Activated T-helper 1 cell treated with anti-CD3 and anti-CD28 coated beads, Interleukin-12 subunit alpha, Interleukin-12 subunit beta, Interleukin-2, Interleukin-4 antibody, amounts not matched to agents 30 ng/mL and 10 ng/mL and 1 ng/mL, durations not matched to agents 14 hours and 24 hours and 36 hours (primary cell): ENCODE measurements around the gene SLX4IP. TPM values are rescaled to one million over a fixed set of nuclear protein-coding genes. Genes with fewer than 3 reads are reported as not detected.

Experiments used
- DNase-seq: peaks from one replicate; pipeline ENCODE4 v3.0.0; 2021; ENCODE audit warnings: low spot score
- H3K27ac Mint-ChIP-seq: one replicate; pipeline ENCODE4 v1.8.0; 2021; ENCODE audit warnings: mild to moderate bottlenecking, mixed read lengths
- H3K27me3 Mint-ChIP-seq: one replicate; pipeline ENCODE4 v1.8.0; 2022; ENCODE audit warnings: mild to moderate bottlenecking, moderate library complexity, mixed read lengths; ENCODE audit not compliant: insufficient read depth
- H3K36me3 Mint-ChIP-seq: one replicate; pipeline ENCODE4 v1.8.0; 2021; ENCODE audit warnings: low read depth, mixed read lengths
- H3K4me1 Mint-ChIP-seq: one replicate; pipeline ENCODE4 v1.8.0; 2021; ENCODE audit warnings: low read depth, mixed read lengths
- H3K4me3 Mint-ChIP-seq: one replicate; pipeline ENCODE4 v1.8.0; 2021; ENCODE audit warnings: mild to moderate bottlenecking, moderate library complexity, mixed read lengths
- H3K9me3 Mint-ChIP-seq: one replicate; pipeline ENCODE4 v1.8.0; 2021; ENCODE audit warnings: mixed read lengths
- intact Hi-C: fragments of 100-400 bp; cut with micrococcal nuclease; formaldehyde crosslinking; loops from one replicate; pipeline ENCODE4 v1.15.1; 2024
- total RNA-seq: library from RNA; stranded (reverse); gene quantifications from 2 replicates; pipeline ENCODE4 v1.2.3, GENCODE V29; 2022

The SLX4IP gene
- total RNA-seq, 1 donor from 2014 or later: 5.0 TPM

GRCh38 chr20:10508468-10509251 is 73.6 kb downstream of the SLX4IP start:
- Mint-ChIP-seq H3K4me1 (peaks cover 35% of the 10 kb centered on the region), H3K27me3 (no peaks in the 10 kb centered on the region), H3K36me3 (no peaks in the 10 kb centered on the region), H3K4me3 (no peak overlapping the region), H3K9me3 (no peaks in the 10 kb centered on the region), H3K27ac (no peak overlapping the region)
- intact Hi-C loops: no loop called here
- DNase-seq: no peak

- intact Hi-C loops: no loop called here
- Mint-ChIP-seq H3K9me3 (no peaks in the 10 kb centered on the region), H3K4me1 (peaks cover 35% of the 10 kb centered on the region), H3K4me3 (no peak overlapping the region), H3K27me3 (no peaks in the 10 kb centered on the region), H3K27ac (no peak overlapping the region), H3K36me3 (no peaks in the 10 kb centered on the region)
- DNase-seq: no peak
Measured at GRCh38 chr20:10509376-10509775, 74.3 kb downstream of the SLX4IP start.

GRCh38 chr20:10510216-10510615 is 75.1 kb downstream of the SLX4IP start:
- intact Hi-C loops: loop anchor here (2.0 to 5.0 kb wide), 5 partner anchors 63 to 293 kb away; partner anchors contain the start of genes MKKS, SLX4IP and SNAP25
- no peak overlapping the region for H3K4me3 Mint-ChIP-seq
- peaks cover 39% of the 10 kb centered on the region for H3K4me1 Mint-ChIP-seq
- no peak overlapping the region for H3K27ac Mint-ChIP-seq
- peaks cover 2% of the 10 kb centered on the region for H3K36me3 Mint-ChIP-seq
- H3K9me3 Mint-ChIP-seq: no peaks in the 10 kb centered on the region
- H3K27me3 Mint-ChIP-seq: no peaks in the 10 kb centered on the region
- no peak for DNase-seq

- Mint-ChIP-seq H3K27me3 (no peaks in the 10 kb centered on the region), H3K4me3 (peak overlapping the region; percentile 27), H3K36me3 (peaks cover 2% of the 10 kb centered on the region), H3K4me1 (peaks cover 44% of the 10 kb centered on the region), H3K27ac (peak overlapping the region; percentile 64), H3K9me3 (no peaks in the 10 kb centered on the region)
- DNase-seq: no peak
- intact Hi-C loops: loop anchor here (1.0 to 5.0 kb wide), 7 partner anchors 8 to 294 kb away; partner anchors contain the start of genes MKKS, SLX4IP and SNAP25
Measured at GRCh38 chr20:10511170-10511508, 76.0 kb downstream of the SLX4IP start.

GRCh38 chr20:10511509-10512251 is 76.6 kb downstream of the SLX4IP start:
- intact Hi-C loops: loop anchor here (1.0 to 5.0 kb wide), 7 partner anchors 8 to 294 kb away; partner anchors contain the start of genes MKKS, SLX4IP and SNAP25
- peak; percentile 70 for DNase-seq
- Mint-ChIP-seq H3K9me3 (no peaks in the 10 kb centered on the region), H3K4me1 (peaks cover 44% of the 10 kb centered on the region), H3K27ac (peak overlapping the region; percentile 64), H3K27me3 (no peaks in the 10 kb centered on the region), H3K36me3 (peaks cover 2% of the 10 kb centered on the region), H3K4me3 (peak overlapping the region; percentile 36)

- no peak overlapping the region for H3K4me3 Mint-ChIP-seq
- intact Hi-C loops: loop anchor here (5.0 kb wide), 1 partner anchor 296 kb away; the partner anchor contains the start of gene SNAP25
- no peak overlapping the region for H3K27ac Mint-ChIP-seq
- no peaks in the 10 kb centered on the region for H3K27me3 Mint-ChIP-seq
- H3K36me3 Mint-ChIP-seq: peaks cover 2% of the 10 kb centered on the region
- no peak for DNase-seq
- no peaks in the 10 kb centered on the region for H3K9me3 Mint-ChIP-seq
- H3K4me1 Mint-ChIP-seq: peaks cover 38% of the 10 kb centered on the region
Measured at GRCh38 chr20:10513061-10513460, 78.0 kb downstream of the SLX4IP start.

GRCh38 chr20:10513931-10514575 is 78.9 kb downstream of the SLX4IP start:
- intact Hi-C loops: loop anchor here (5.0 kb wide), 1 partner anchor 297 kb away; the partner anchor contains the start of gene SNAP25
- Mint-ChIP-seq H3K36me3 (peaks cover 2% of the 10 kb centered on the region), H3K27ac (no peak overlapping the region), H3K27me3 (peaks cover 1% of the 10 kb centered on the region), H3K4me1 (peaks cover 41% of the 10 kb centered on the region), H3K9me3 (no peaks in the 10 kb centered on the region), H3K4me3 (no peak overlapping the region)
- DNase-seq: no peak

GRCh38 chr20:10516529-10516928 is 81.4 kb downstream of the SLX4IP start:
- Mint-ChIP-seq H3K4me1 (peaks cover 59% of the 10 kb centered on the region), H3K9me3 (no peaks in the 10 kb centered on the region), H3K27me3 (peaks cover 1% of the 10 kb centered on the region), H3K4me3 (no peak overlapping the region), H3K27ac (no peak overlapping the region), H3K36me3 (peaks cover 2% of the 10 kb centered on the region)
- no peak for DNase-seq
- intact Hi-C loops: no loop called here

- DNase-seq: no peak
- H3K36me3 Mint-ChIP-seq: peaks cover 2% of the 10 kb centered on the region
- intact Hi-C loops: loop anchor here (1.0 to 2.0 kb wide), 6 partner anchors 8 to 169 kb away; partner anchors contain the start of gene JAG1
- peaks cover 48% of the 10 kb centered on the region for H3K4me1 Mint-ChIP-seq
- no peaks in the 10 kb centered on the region for H3K9me3 Mint-ChIP-seq
- peak overlapping the region; percentile 4 for H3K27ac Mint-ChIP-seq
- peaks cover 1% of the 10 kb centered on the region for H3K27me3 Mint-ChIP-seq
- H3K4me3 Mint-ChIP-seq: no peak overlapping the region
Measured at GRCh38 chr20:10519361-10520046, 84.4 kb downstream of the SLX4IP start.

- Mint-ChIP-seq H3K36me3 (no peaks in the 10 kb centered on the region), H3K4me3 (peak overlapping the region; percentile 2), H3K4me1 (peaks cover 45% of the 10 kb centered on the region), H3K27me3 (peaks cover 1% of the 10 kb centered on the region), H3K9me3 (no peaks in the 10 kb centered on the region), H3K27ac (peak overlapping the region; percentile 37)
- intact Hi-C loops: loop anchor here (2.0 kb wide), 1 partner anchor 74 kb away; no protein-coding TSS in a partner anchor
- DNase-seq: no peak
Measured at GRCh38 chr20:10520528-10520927, 85.4 kb downstream of the SLX4IP start.

GRCh38 chr20:10521068-10521831 is 86.1 kb downstream of the SLX4IP start:
- DNase-seq: no peak
- Mint-ChIP-seq H3K36me3 (no peaks in the 10 kb centered on the region), H3K9me3 (no peaks in the 10 kb centered on the region), H3K27me3 (peaks cover 1% of the 10 kb centered on the region), H3K4me3 (no peak overlapping the region), H3K27ac (peak overlapping the region; percentile 13), H3K4me1 (peaks cover 41% of the 10 kb centered on the region)
- intact Hi-C loops: loop anchor here (2.0 kb wide), 1 partner anchor 74 kb away; no protein-coding TSS in a partner anchor
